Endothelial cell of umbilical vein (primary cell): ENCODE results near the gene NTN4. TPM values are rescaled to one million over a fixed set of nuclear protein-coding genes. Genes with fewer than 3 reads are reported as not detected.

Experiments used
- BruUV-seq: library from RNA; stranded (reverse); fragments of 400-500 nt; replicated peaks from 2 replicates; lab custom pipeline; 2021; lab: Mats Ljungman, UMichigan
- CTCF ChIA-PET: fragments of 300-600, 350-600 bp; sonication (Branson Sonifier 250); formaldehyde crosslinking; loops from one replicate; lab custom pipeline; 2021; ENCODE audit warnings: antibody characterized with exemption, inconsistent platforms; lab: Charles Lee
- POLR2A ChIA-PET: fragments of 300-600, 350-600 bp; sonication (Branson Sonifier 250); formaldehyde crosslinking; loops from one replicate; lab custom pipeline; 2021; ENCODE audit warnings: antibody characterized with exemption, inconsistent platforms; lab: Charles Lee
- DNase-seq: peaks from one replicate; pipeline ENCODE4 v3.0.0-alpha.2; 2011; ENCODE audit warnings: low read depth, low spot score
- FAIRE-seq: peaks from 2 replicates; lab custom pipeline; 2011; peaks lifted over from hg19 to GRCh38; lab: Jason Lieb, UNC
- H2AFZ ChIP-seq: 2 replicates; pipeline ENCODE4 v1.6.0; 2012; ENCODE audit warnings: low read depth, low read length, control low read depth, inconsistent platforms
- H3K27ac ChIP-seq: 2 replicates; pipeline ENCODE4 v1.5.1; 2011; ENCODE audit warnings: low read depth, mild to moderate bottlenecking, control low read depth, low read length, moderate library complexity; ENCODE audit not compliant: insufficient read depth
- H3K27me3 ChIP-seq, 2 experiments: 2 replicates each; pipeline versions ENCODE4 v1.6.0 to v1.6.1; 2011; ENCODE audit warnings: low read length in 2 of 2, mixed read lengths in 1 of 2; ENCODE audit not compliant: control insufficient read depth in 2 of 2, insufficient read depth in 2 of 2
- H3K36me3 ChIP-seq, 2 experiments: 2 replicates in 1 of 2; 3 replicates in 1 of 2; pipeline ENCODE4 v1.5.1; 2011; ENCODE audit warnings: low read length in 2 of 2, mild to moderate bottlenecking in 1 of 2, moderate library complexity in 1 of 2; ENCODE audit not compliant: control insufficient read depth in 2 of 2, insufficient read depth in 2 of 2; ENCODE audit errors: extremely low read depth in 1 of 2
- H3K4me1 ChIP-seq: 3 replicates; pipeline ENCODE4 v1.5.1; 2011; ENCODE audit warnings: mild to moderate bottlenecking, low read length; ENCODE audit not compliant: control insufficient read depth, insufficient read depth; ENCODE audit errors: extremely low read depth
- H3K4me2 ChIP-seq: 2 replicates; pipeline ENCODE4 v1.6.1; 2011; ENCODE audit warnings: low read length, control low read depth, mixed read lengths; ENCODE audit not compliant: insufficient read depth
- H3K4me3 ChIP-seq, 3 experiments: fragments of 200-600 bp in 1 of 3; sonication (generic), shearing (Covaris generic) in 1 of 3; replicated peaks in 1 of 3; 2 replicates each; pipeline ENCODE4 v1.5.1; 2011 to 2016; ENCODE audit warnings: control low read depth in 3 of 3, low read length in 3 of 3, mild to moderate bottlenecking in 2 of 3, inconsistent platforms in 1 of 3, low read depth in 1 of 3, moderate library complexity in 1 of 3; ENCODE audit not compliant: insufficient read depth in 1 of 3
- H3K79me2 ChIP-seq: 2 replicates; pipeline ENCODE4 v1.6.0; 2012; ENCODE audit warnings: low read length, inconsistent platforms; ENCODE audit not compliant: control insufficient read depth, insufficient read depth
- H3K9ac ChIP-seq: replicated peaks from 2 replicates; pipeline ENCODE3; 2011; ENCODE audit warnings: low read length, control low read depth; ENCODE audit not compliant: insufficient read depth; ENCODE audit errors: extremely low read depth
- H3K9me1 ChIP-seq: replicated peaks from 3 replicates; pipeline ENCODE4 v1.6.0; 2011; ENCODE audit warnings: mild to moderate bottlenecking, low read length; ENCODE audit not compliant: control insufficient read depth, insufficient read depth; ENCODE audit errors: extremely low read depth
- H3K9me3 ChIP-seq: replicated peaks from 2 replicates; pipeline ENCODE4 v1.5.1; 2012; ENCODE audit warnings: low read length, inconsistent platforms; ENCODE audit not compliant: control insufficient read depth, insufficient read depth
- H4K20me1 ChIP-seq: replicated peaks from 2 replicates; pipeline ENCODE3; 2011; ENCODE audit warnings: mild to moderate bottlenecking, low read length; ENCODE audit not compliant: control insufficient read depth, insufficient read depth; ENCODE audit errors: extremely low read depth
- EZH2 ChIP-seq: IDR thresholded peaks from 2 replicates; pipeline ENCODE4 v1.6.1; 2012; ENCODE audit warnings: borderline replicate concordance, low read depth, mild to moderate bottlenecking, moderate library complexity, low read length, inconsistent platforms; ENCODE audit not compliant: severe bottlenecking
- FOS ChIP-seq: IDR thresholded peaks from 2 replicates; pipeline ENCODE4 v1.6.1; 2011; ENCODE audit warnings: mild to moderate bottlenecking, low read length, moderate library complexity, borderline replicate concordance; ENCODE audit not compliant: insufficient read depth
- GATA2 ChIP-seq: IDR thresholded peaks from 2 replicates; pipeline ENCODE4 v1.7.0; 2011; ENCODE audit warnings: low read depth, mild to moderate bottlenecking, moderate library complexity, mixed read lengths, low read length; ENCODE audit not compliant: insufficient read length, insufficient read depth
- JUN ChIP-seq: IDR thresholded peaks from 2 replicates; pipeline ENCODE4 v1.6.1; 2011; ENCODE audit warnings: borderline replicate concordance, low read depth; ENCODE audit not compliant: insufficient read length, insufficient read depth
- MAX ChIP-seq: IDR thresholded peaks from 2 replicates; pipeline ENCODE4 v1.6.1; 2011; ENCODE audit not compliant: insufficient read depth, insufficient read length
- MYC ChIP-seq: IDR thresholded peaks from one replicate; pipeline ENCODE4 v1.6.1; 2011; ENCODE audit warnings: mild to moderate bottlenecking, low read depth, low read length
- POLR2A ChIP-seq: IDR thresholded peaks from 2 replicates; pipeline ENCODE4 v1.6.1; 2012; ENCODE audit warnings: low read depth, mild to moderate bottlenecking, control low read depth, low read length
- POLR2AphosphoS5 ChIP-seq: IDR thresholded peaks from 2 replicates; pipeline ENCODE4 v1.6.1; 2012; ENCODE audit warnings: low read depth, mild to moderate bottlenecking, control low read depth, low read length, moderate library complexity; ENCODE audit not compliant: insufficient read depth
- dilution Hi-C: fragments of 300-500 bp; cut with MboI; formaldehyde crosslinking; loops from one replicate; pipeline ENCODE4 v1.15.0; 2019; ENCODE audit warnings: low sequenced_read_pairs; ENCODE audit not compliant: extremely low pct_ligation_motif_present
- intact Hi-C: fragments of 100-400 bp; cut with micrococcal nuclease; formaldehyde crosslinking; loops from one replicate; pipeline ENCODE4 v1.10.0; 2022
- polyA plus RNA-seq, 4 experiments: library from polyadenylated mRNA; depleted of rRNA in 3 of 4; stranded (reverse) in 3 of 4; unstranded in 1 of 4; fragments of >200 nt; gene quantifications; 2 replicates each; pipeline versions ENCODE4 v1.2.1 to v1.2.3, GENCODE V29; 2011 to 2012; ENCODE audit warnings: missing spikeins in 1 of 4
- total RNA-seq: library from RNA; stranded (reverse); gene quantifications from 2 replicates; pipeline ENCODE4 v1.2.3, GENCODE V29; 2021
- TF ChIP-seq, protein P1 (sequence below), 2 donors: IDR thresholded peaks; 1 replicate in 1 of 2; 2 replicates in 1 of 2; pipeline ENCODE4 v1.5.1; 2011; ENCODE audit warnings: low read length in 2 of 2, mild to moderate bottlenecking in 2 of 2, moderate library complexity in 2 of 2, control low read depth in 1 of 2, inconsistent platforms in 1 of 2, low read depth in 1 of 2; ENCODE audit not compliant: insufficient read depth in 1 of 2; ENCODE audit errors: extremely low read depth in 1 of 2

The NTN4 gene
- total and polyA plus RNA-seq, 2 donors (not counting 3 experiments of a cell fraction or from before 2014, with no cell fraction given) = 120 to 317 TPM

- BruUV-seq = no TSS peak
- no peaks in the 10 kb centered on the region for H3K9me3 ChIP-seq
- H3K4me1 ChIP-seq = peaks cover 5% of the 10 kb centered on the region
- ChIA-PET CTCF (no interaction called here), POLR2A (no interaction called here)
- no peak overlapping the region for H2AFZ ChIP-seq
- no peaks in the 10 kb centered on the region for H4K20me1 ChIP-seq
- H3K27me3 ChIP-seq = no peaks in the 10 kb centered on the region
- no peak for FAIRE-seq
- no peak overlapping the region for H3K27ac ChIP-seq
- peak overlapping the region; percentile 34 for H3K4me2 ChIP-seq
- no peak overlapping the region for H3K9ac ChIP-seq
- DNase-seq = no peak
- no peak overlapping the region for H3K4me3 ChIP-seq
- no peaks in the 10 kb centered on the region for H3K9me1 ChIP-seq
- TF ChIP-seq JUN (no peak), GATA2 (no peak), FOS (no peak), POLR2A (no peak), POLR2AphosphoS5 (no peak), MAX (no peak), MYC (no peak), EZH2 (no peak)
- TF ChIP-seq, protein P1, sequence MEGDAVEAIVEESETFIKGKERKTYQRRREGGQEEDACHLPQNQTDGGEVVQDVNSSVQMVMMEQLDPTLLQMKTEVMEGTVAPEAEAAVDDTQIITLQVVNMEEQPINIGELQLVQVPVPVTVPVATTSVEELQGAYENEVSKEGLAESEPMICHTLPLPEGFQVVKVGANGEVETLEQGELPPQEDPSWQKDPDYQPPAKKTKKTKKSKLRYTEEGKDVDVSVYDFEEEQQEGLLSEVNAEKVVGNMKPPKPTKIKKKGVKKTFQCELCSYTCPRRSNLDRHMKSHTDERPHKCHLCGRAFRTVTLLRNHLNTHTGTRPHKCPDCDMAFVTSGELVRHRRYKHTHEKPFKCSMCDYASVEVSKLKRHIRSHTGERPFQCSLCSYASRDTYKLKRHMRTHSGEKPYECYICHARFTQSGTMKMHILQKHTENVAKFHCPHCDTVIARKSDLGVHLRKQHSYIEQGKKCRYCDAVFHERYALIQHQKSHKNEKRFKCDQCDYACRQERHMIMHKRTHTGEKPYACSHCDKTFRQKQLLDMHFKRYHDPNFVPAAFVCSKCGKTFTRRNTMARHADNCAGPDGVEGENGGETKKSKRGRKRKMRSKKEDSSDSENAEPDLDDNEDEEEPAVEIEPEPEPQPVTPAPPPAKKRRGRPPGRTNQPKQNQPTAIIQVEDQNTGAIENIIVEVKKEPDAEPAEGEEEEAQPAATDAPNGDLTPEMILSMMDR (IDR thresholded peaks at IDR 0.05; ENCODE audit: extremely low read depth in 1 of 2, insufficient read depth in 1 of 2, low read depth in 1 of 2, low read length in 2 of 2) = no peak
- dilution Hi-C loops (no loop called here), intact Hi-C loops (no loop called here)
- H3K79me2 ChIP-seq = no peaks in the 10 kb centered on the region
- H3K36me3 ChIP-seq = peaks cover 4 to 20% of the 10 kb centered on the region in 2 experiments
Observed at GRCh38 chr12:95741635-95742034, 48.9 kb downstream of the NTN4 start.
